ENCODE results near the gene ADCY1. TPM values are rescaled to one million over a fixed set of nuclear protein-coding genes. Genes with fewer than 3 reads are reported as not detected.

ADCY1 gene
- polyA plus RNA-seq, 1 experiment = 0.15 TPM

DNA sequence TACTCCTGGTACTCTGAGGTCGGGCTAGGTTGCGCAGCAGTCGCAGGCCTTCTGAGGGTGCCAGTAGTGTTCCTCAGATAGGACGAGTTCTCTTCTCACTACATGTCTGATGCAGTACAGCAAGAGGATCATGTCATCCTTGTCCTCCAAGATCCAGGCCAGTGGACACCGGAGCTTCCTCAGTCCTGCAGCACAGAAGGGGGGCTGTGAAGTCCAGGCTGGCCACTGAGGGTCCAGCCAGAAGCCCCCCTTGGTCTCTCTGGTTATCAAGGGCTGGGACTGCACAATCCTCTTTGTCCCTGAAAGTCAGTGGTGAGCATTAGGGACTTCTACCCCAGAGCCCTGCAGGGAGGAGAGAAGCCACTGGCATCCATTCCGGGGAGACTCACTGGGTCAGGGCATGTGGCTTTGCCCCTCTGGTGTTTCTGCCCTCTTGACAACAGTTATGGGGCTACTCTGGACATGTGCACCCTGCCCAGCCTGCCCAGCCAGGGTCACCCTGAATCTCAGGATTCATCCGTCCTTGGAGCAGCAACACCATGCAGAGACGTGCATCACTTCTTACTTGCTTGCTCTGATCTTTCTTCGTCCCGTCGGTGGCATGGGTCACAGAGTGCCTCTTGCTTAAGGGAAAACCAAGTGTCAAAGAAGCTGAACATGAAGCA is 125.7 kb downstream of the ADCY1 start:
- Histone ChIP-seq H3K4me3 (ENCODE audit: low read depth, low read length) (no peak overlapping the region), H3K9me3 (ENCODE audit: control insufficient read depth, insufficient read depth, low read length) (no peaks in the 10 kb centered on the region), H3K27me3 (ENCODE audit: control insufficient read depth, insufficient read depth, low read length) (peaks cover 21% of the 10 kb centered on the region), H3K27ac (ENCODE audit: low read depth, low read length) (no peak overlapping the region)
- TF ChIP-seq, protein P1, sequence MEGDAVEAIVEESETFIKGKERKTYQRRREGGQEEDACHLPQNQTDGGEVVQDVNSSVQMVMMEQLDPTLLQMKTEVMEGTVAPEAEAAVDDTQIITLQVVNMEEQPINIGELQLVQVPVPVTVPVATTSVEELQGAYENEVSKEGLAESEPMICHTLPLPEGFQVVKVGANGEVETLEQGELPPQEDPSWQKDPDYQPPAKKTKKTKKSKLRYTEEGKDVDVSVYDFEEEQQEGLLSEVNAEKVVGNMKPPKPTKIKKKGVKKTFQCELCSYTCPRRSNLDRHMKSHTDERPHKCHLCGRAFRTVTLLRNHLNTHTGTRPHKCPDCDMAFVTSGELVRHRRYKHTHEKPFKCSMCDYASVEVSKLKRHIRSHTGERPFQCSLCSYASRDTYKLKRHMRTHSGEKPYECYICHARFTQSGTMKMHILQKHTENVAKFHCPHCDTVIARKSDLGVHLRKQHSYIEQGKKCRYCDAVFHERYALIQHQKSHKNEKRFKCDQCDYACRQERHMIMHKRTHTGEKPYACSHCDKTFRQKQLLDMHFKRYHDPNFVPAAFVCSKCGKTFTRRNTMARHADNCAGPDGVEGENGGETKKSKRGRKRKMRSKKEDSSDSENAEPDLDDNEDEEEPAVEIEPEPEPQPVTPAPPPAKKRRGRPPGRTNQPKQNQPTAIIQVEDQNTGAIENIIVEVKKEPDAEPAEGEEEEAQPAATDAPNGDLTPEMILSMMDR (IDR thresholded peaks at IDR 0.05; ENCODE audit: low read depth, low read length) = no peak
- CTCF ChIA-PET = no interaction called here
- no peak for DNase-seq (ENCODE audit: low read depth, low spot score)
- POLR2A ChIA-PET = no interaction called here

DNA sequence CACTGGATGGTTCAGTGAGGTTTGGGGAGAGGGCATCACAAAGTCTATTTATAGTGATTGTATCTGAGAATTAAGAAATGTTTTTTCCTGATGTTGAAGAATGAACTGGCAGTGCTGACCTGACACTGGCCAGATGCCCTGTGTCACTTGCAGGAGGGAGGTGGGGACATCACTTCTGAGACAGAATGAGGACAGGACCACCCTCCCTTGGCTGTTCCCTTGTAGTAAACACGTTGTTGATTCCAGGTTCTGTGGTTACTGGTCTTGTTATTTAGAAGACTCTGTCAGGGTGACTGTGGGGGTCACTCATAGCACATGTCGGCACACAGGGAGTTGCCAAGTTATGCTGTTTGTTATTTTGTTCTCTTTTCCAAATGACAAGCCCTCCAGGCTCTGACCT is 126.4 kb downstream of the ADCY1 start:
- H3K27ac ChIP-seq (ENCODE audit: low read depth, low read length) = no peak overlapping the region
- ChIA-PET POLR2A (no interaction called here), CTCF (no interaction called here)
- H3K27me3 ChIP-seq (ENCODE audit: control insufficient read depth, insufficient read depth, low read length) = peaks cover 21% of the 10 kb centered on the region
- TF ChIP-seq, protein P1 (IDR thresholded peaks at IDR 0.05; ENCODE audit: low read depth, low read length) = no peak
- no peaks in the 10 kb centered on the region for H3K9me3 ChIP-seq (ENCODE audit: control insufficient read depth, insufficient read depth, low read length)
- no peak for DNase-seq (ENCODE audit: low read depth, low spot score)
- no peak overlapping the region for H3K4me3 ChIP-seq (ENCODE audit: low read depth, low read length)

DNA sequence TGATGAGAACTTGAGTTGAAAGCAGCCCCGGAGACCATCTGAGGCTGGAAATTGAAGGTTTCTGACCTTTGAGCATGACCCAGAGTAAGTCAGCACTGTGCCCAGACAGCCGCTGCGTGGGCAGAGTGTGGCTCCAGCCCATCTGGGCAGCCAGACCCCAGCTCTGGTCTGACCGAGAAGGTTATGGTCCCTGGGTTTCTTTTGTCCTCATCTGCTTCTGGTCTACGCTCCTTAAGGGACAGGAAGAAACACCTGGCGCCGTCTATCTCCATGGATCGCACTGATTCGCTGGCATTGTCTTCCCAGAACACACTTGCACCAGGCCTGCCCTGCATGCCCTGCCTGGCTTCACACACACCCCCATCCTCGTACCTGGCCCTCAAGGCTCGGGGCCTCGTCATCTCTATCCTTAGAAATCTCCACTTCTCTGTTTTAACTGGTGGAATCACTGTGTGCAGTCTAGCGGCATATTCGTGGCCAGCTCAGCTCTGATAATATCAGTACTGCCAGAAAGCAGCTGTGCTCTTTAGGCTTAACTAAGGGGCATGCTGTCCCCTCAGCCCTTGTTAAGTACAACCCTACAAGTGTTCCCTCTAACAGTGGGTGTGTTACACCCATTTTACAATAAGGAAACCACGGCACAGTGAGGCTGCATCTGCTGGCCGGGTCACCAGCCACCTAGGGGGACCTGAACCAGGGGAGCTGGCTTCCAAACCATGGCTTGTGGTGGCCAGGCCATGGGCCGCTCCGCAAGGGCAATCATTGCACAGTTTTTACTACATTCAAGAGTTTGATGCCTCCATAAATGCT is 127.7 kb downstream of the ADCY1 start:
- no peaks in the 10 kb centered on the region for H3K9me3 ChIP-seq (ENCODE audit: control insufficient read depth, insufficient read depth, low read length)
- TF ChIP-seq, protein P1 (IDR thresholded peaks at IDR 0.05; ENCODE audit: low read depth, low read length) = no peak
- DNase-seq (ENCODE audit: low read depth, low spot score) = no peak
- no peak overlapping the region for H3K4me3 ChIP-seq (ENCODE audit: low read depth, low read length)
- no peak overlapping the region for H3K27ac ChIP-seq (ENCODE audit: low read depth, low read length)
- ChIA-PET POLR2A (no interaction called here), CTCF (no interaction called here)
- peaks cover 26% of the 10 kb centered on the region for H3K27me3 ChIP-seq (ENCODE audit: control insufficient read depth, insufficient read depth, low read length)

DNA sequence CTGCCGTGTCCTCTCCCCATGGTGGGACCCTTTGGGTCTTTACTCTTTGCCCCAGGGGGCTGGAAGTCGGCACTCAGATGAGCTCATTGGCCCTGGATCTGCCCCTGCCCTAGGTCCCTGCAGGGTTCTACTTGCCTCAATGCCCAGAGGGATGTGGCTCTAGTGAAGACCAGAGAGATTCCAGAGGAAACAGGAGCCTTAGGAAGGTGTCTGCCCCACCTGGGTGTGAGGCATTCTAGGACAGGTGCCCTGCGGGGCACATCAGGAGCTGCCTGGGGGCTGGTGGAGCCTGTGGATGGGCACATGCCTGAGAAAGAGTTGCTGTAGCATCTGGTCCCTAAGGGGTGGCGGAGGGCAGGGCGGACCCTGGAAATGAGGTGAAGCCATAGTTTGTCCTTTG is 128.6 kb downstream of the ADCY1 start:
- Histone ChIP-seq H3K9me3 (ENCODE audit: control insufficient read depth, insufficient read depth, low read length) (no peaks in the 10 kb centered on the region), H3K27me3 (ENCODE audit: control insufficient read depth, insufficient read depth, low read length) (peaks cover 28% of the 10 kb centered on the region), H3K4me3 (ENCODE audit: low read depth, low read length) (no peak overlapping the region), H3K27ac (ENCODE audit: low read depth, low read length) (no peak overlapping the region)
- ChIA-PET POLR2A (no interaction called here), CTCF (no interaction called here)
- no peak for DNase-seq (ENCODE audit: low read depth, low spot score)
- TF ChIP-seq, protein P1 (IDR thresholded peaks at IDR 0.05; ENCODE audit: low read depth, low read length) = no peak

DNA sequence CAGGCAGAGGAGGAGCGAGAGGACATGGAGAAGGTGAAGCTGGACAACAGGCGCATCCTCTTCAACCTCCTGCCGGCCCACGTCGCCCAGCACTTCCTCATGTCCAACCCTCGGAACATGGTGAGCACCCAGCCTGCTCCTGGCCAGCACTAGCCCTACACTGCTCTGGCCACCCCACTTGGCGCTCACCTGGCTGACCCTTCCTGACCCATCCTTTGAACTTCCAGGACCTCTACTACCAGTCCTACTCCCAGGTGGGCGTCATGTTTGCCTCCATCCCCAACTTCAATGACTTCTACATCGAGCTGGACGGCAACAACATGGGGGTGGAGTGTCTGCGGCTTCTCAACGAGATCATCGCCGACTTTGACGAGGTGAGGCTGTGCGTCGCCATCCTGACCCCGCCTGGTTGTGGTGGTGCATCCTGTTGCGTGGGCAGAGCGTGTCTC is 129.2 kb downstream of the ADCY1 start:
- ChIA-PET CTCF (no interaction called here), POLR2A (no interaction called here)
- no peak for DNase-seq (ENCODE audit: low read depth, low spot score)
- H3K27me3 ChIP-seq (ENCODE audit: control insufficient read depth, insufficient read depth, low read length) = peaks cover 33% of the 10 kb centered on the region
- TF ChIP-seq, protein P1 (IDR thresholded peaks at IDR 0.05; ENCODE audit: low read depth, low read length) = no peak
- no peak overlapping the region for H3K4me3 ChIP-seq (ENCODE audit: low read depth, low read length)
- no peaks in the 10 kb centered on the region for H3K9me3 ChIP-seq (ENCODE audit: control insufficient read depth, insufficient read depth, low read length)
- H3K27ac ChIP-seq (ENCODE audit: low read depth, low read length) = no peak overlapping the region

All from AG04450 (cell line).